ENCODE data around the gene STYXL2. TPM values are rescaled to one million over a fixed set of nuclear protein-coding genes. Genes with fewer than 3 reads are reported as not detected.

The STYXL2 gene
- polyA plus RNA-seq, 1 donor (not counting 4 experiments of a cell fraction or from before 2014, with no cell fraction given) = not detected

DNA sequence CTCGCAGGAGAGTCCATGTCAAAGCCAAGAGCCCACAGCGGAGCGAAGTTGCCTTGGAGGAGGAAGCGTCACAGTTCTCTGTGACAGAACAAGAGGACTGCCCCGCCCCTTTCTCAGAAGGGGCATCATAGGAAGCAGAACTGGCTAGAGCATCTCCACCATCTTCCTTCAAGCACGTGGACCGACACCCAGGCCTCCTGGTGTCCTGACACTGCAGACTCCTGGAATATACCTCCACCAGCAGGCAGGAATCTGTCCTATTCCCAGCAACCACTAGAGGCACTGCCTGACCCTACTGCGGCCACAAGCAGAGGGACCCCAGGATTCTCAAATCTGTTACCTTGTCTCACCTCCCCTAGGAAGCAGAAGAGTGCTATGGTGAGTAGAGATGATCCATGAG is 41.5 kb upstream of the STYXL2 start:
- Histone ChIP-seq H3K4me2 (ENCODE audit: control insufficient read depth, extremely low read depth, insufficient read depth, low read depth, low read length) (no peak overlapping the region), H2AFZ (ENCODE audit: control insufficient read depth, low read length) (no peak overlapping the region), H3K9me3 (ENCODE audit: control insufficient read depth, low read depth, low read length) (no peaks in the 10 kb centered on the region), H3K4me1 (ENCODE audit: control insufficient read depth, extremely low read depth, insufficient read depth, low read length) (no peaks in the 10 kb centered on the region), H3K9me1 (ENCODE audit: control insufficient read depth, extremely low read depth, insufficient read depth, low read length) (no peaks in the 10 kb centered on the region), H3K9ac (ENCODE audit: control insufficient read depth, extremely low read depth, insufficient read depth, low read length) (no peak overlapping the region), H4K20me1 (ENCODE audit: control insufficient read depth, extremely low read depth, insufficient read depth, low read length) (no peaks in the 10 kb centered on the region), H3K4me3 (ENCODE audit: control insufficient read depth in 2 of 3, extremely low read depth in 1 of 3, insufficient read depth in 2 of 3, low read depth in 1 of 3, low read length in 3 of 3) (no peak overlapping the region), H3K27ac (ENCODE audit: control insufficient read depth, insufficient read depth, low read length) (no peak overlapping the region), H3K79me2 (ENCODE audit: control insufficient read depth, insufficient read depth, low read length) (no peaks in the 10 kb centered on the region), H3K36me3 (ENCODE audit: control insufficient read depth in 2 of 2, extremely low read depth in 1 of 2, insufficient read depth in 2 of 2, low read length in 2 of 2) (no peaks in the 10 kb centered on the region), H3K27me3 (ENCODE audit: control insufficient read depth, extremely low read depth, insufficient read depth, low read length) (peaks cover 4% of the 10 kb centered on the region)
- dilution Hi-C loops (cut with MboI; ENCODE audit: extremely low pct_ligation_motif_present, low sequenced_read_pairs) = loop anchor here (25.0 kb wide), 2 partner anchors 190 to 460 kb away; partner anchors contain the start of gene CD247
- DNase-seq (ENCODE audit: low read depth, low spot score) (no peak), FAIRE-seq (no peak)
- TF ChIP-seq EZH2 (IDR thresholded peaks at IDR 0.05; ENCODE audit: low read length) = no peak
- peak; percentile 37 to 62 (median 61) for TF ChIP-seq CTCF (optimal IDR thresholded peaks at IDR 0.05 in 1 of 3, IDR thresholded peaks at IDR 0.05 in 1 of 3, conservative IDR thresholded peaks at IDR 0.05 in 1 of 3; ENCODE audit: extremely low read depth in 1 of 3, insufficient read depth in 2 of 3, low read length in 3 of 3)

DNA sequence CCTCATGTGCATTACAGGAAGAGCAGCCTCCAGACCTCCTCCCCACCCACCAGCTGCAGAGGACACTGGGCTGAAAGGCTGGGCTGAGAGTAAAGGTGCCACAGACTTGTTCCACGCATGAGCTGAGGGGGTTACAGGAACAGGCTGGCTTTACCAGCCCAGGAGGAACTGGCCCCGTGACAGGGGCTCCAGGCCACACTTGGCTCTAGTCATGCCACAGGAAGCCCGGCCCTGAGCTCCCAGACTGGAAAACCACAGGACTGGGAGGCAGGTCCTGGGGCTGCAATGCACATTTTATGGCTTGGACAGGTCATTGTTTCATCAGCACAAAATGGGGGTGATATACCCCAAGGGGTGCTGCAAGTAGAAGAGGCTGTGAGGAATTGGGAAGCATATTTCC is 39.3 kb upstream of the STYXL2 start:
- Histone ChIP-seq H3K9me3 (ENCODE audit: control insufficient read depth, low read depth, low read length) (no peaks in the 10 kb centered on the region), H3K4me1 (ENCODE audit: control insufficient read depth, extremely low read depth, insufficient read depth, low read length) (peaks cover 6% of the 10 kb centered on the region), H3K9ac (ENCODE audit: control insufficient read depth, extremely low read depth, insufficient read depth, low read length) (no peak overlapping the region), H3K36me3 (ENCODE audit: control insufficient read depth in 2 of 2, extremely low read depth in 1 of 2, insufficient read depth in 2 of 2, low read length in 2 of 2) (no peaks in the 10 kb centered on the region), H2AFZ (ENCODE audit: control insufficient read depth, low read length) (no peak overlapping the region), H3K27ac (ENCODE audit: control insufficient read depth, insufficient read depth, low read length) (no peak overlapping the region), H3K27me3 (ENCODE audit: control insufficient read depth, extremely low read depth, insufficient read depth, low read length) (peaks cover 4% of the 10 kb centered on the region), H3K4me2 (ENCODE audit: control insufficient read depth, extremely low read depth, insufficient read depth, low read depth, low read length) (no peak overlapping the region), H4K20me1 (ENCODE audit: control insufficient read depth, extremely low read depth, insufficient read depth, low read length) (no peaks in the 10 kb centered on the region), H3K9me1 (ENCODE audit: control insufficient read depth, extremely low read depth, insufficient read depth, low read length) (no peaks in the 10 kb centered on the region), H3K79me2 (ENCODE audit: control insufficient read depth, insufficient read depth, low read length) (no peaks in the 10 kb centered on the region), H3K4me3 (ENCODE audit: control insufficient read depth in 2 of 3, extremely low read depth in 1 of 3, insufficient read depth in 2 of 3, low read depth in 1 of 3, low read length in 3 of 3) (no peak overlapping the region)
- no peak for DNase-seq (ENCODE audit: low read depth, low spot score)
- dilution Hi-C loops (cut with MboI; ENCODE audit: extremely low pct_ligation_motif_present, low sequenced_read_pairs) = loop anchor here (25.0 kb wide), 2 partner anchors 192 to 458 kb away; partner anchors contain the start of gene CD247
- no peak for FAIRE-seq
- TF ChIP-seq CTCF (optimal IDR thresholded peaks at IDR 0.05 in 1 of 3, IDR thresholded peaks at IDR 0.05 in 1 of 3, conservative IDR thresholded peaks at IDR 0.05 in 1 of 3; ENCODE audit: extremely low read depth in 1 of 3, insufficient read depth in 2 of 3, low read length in 3 of 3) = no peak
- no peak for TF ChIP-seq EZH2 (IDR thresholded peaks at IDR 0.05; ENCODE audit: low read length)

All from keratinocyte (primary cell).